ENCODE results near the gene PREX1. TPM values are rescaled to one million over a fixed set of nuclear protein-coding genes. Genes with fewer than 3 reads are reported as not detected.

Gene PREX1
- total RNA-seq, 1 experiment from 2014 or later = 20.0 TPM

DNA sequence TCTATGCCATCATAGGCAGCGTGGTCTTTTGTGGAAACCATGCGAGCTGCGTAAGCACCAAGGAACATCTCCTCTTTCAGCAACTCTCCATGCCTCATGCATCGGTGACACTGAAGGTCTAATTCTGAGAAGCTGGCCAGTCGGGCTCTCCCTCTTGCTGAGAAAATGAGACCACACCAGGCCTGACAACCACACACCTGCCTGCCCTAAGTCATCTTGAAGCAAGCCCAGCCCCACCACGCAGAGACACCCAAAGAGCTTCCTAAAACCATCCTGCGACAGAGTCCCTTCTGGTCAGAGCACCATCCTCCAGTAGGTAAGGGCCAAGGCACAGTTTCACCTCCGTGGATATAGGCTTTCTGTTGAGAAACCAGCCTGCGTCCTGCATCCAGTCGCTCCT lies 26.6 kb downstream of the PREX1 start:
- Histone ChIP-seq H3K4me3 (ENCODE audit: low read depth in 2 of 2, low read length in 2 of 2) (no peak overlapping the region), H3K27me3 (ENCODE audit: control insufficient read depth, insufficient read depth, low read length) (no peaks in the 10 kb centered on the region), H3K36me3 (ENCODE audit: control insufficient read depth, insufficient read depth, low read length) (no peaks in the 10 kb centered on the region), H3K27ac (ENCODE audit: low read length) (no peak overlapping the region), H3K4me1 (ENCODE audit: control insufficient read depth, insufficient read depth, low read length) (no peaks in the 10 kb centered on the region), H3K9me3 (ENCODE audit: control insufficient read depth, insufficient read depth, low read depth, low read length) (no peaks in the 10 kb centered on the region)
- intact Hi-C loops (cut with micrococcal nuclease; ENCODE audit: unreplicated experiment) (no loop called here), in situ Hi-C loops (cut with HindIII; ENCODE audit: low pct_unique_long_range_greater_than_20kb, low sequenced_read_pairs) (no loop called here)
- ChIA-PET POLR2A (no interaction called here), CTCF (interaction anchor here (0.7 kb wide), 1 partner anchor 104 kb away, joined by 3 read pairs; no protein-coding TSS in a partner anchor)
- no peak for DNase-seq (ENCODE audit: low read depth, low spot score)
- BruUV-seq (replicated peaks) = no TSS peak
- ATAC-seq = no peak
- TF ChIP-seq, protein P1, sequence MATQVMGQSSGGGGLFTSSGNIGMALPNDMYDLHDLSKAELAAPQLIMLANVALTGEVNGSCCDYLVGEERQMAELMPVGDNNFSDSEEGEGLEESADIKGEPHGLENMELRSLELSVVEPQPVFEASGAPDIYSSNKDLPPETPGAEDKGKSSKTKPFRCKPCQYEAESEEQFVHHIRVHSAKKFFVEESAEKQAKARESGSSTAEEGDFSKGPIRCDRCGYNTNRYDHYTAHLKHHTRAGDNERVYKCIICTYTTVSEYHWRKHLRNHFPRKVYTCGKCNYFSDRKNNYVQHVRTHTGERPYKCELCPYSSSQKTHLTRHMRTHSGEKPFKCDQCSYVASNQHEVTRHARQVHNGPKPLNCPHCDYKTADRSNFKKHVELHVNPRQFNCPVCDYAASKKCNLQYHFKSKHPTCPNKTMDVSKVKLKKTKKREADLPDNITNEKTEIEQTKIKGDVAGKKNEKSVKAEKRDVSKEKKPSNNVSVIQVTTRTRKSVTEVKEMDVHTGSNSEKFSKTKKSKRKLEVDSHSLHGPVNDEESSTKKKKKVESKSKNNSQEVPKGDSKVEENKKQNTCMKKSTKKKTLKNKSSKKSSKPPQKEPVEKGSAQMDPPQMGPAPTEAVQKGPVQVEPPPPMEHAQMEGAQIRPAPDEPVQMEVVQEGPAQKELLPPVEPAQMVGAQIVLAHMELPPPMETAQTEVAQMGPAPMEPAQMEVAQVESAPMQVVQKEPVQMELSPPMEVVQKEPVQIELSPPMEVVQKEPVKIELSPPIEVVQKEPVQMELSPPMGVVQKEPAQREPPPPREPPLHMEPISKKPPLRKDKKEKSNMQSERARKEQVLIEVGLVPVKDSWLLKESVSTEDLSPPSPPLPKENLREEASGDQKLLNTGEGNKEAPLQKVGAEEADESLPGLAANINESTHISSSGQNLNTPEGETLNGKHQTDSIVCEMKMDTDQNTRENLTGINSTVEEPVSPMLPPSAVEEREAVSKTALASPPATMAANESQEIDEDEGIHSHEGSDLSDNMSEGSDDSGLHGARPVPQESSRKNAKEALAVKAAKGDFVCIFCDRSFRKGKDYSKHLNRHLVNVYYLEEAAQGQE (IDR thresholded peaks at IDR 0.05; ENCODE audit: insufficient read depth in 1 of 2, low read depth in 2 of 2, low read length in 1 of 2) = no peak
- TF ChIP-seq, protein P2, sequence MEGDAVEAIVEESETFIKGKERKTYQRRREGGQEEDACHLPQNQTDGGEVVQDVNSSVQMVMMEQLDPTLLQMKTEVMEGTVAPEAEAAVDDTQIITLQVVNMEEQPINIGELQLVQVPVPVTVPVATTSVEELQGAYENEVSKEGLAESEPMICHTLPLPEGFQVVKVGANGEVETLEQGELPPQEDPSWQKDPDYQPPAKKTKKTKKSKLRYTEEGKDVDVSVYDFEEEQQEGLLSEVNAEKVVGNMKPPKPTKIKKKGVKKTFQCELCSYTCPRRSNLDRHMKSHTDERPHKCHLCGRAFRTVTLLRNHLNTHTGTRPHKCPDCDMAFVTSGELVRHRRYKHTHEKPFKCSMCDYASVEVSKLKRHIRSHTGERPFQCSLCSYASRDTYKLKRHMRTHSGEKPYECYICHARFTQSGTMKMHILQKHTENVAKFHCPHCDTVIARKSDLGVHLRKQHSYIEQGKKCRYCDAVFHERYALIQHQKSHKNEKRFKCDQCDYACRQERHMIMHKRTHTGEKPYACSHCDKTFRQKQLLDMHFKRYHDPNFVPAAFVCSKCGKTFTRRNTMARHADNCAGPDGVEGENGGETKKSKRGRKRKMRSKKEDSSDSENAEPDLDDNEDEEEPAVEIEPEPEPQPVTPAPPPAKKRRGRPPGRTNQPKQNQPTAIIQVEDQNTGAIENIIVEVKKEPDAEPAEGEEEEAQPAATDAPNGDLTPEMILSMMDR (IDR thresholded peaks at IDR 0.05) = no peak
- TF ChIP-seq TCF7L2 (IDR thresholded peaks at IDR 0.05; ENCODE audit: low read depth, low read length) (no peak), SIN3A (IDR thresholded peaks at IDR 0.05; ENCODE audit: borderline replicate concordance, insufficient read depth, low read depth, low read length) (no peak), POLR2AphosphoS5 (IDR thresholded peaks at IDR 0.05; ENCODE audit: low read depth, low read length) (no peak)

DNA sequence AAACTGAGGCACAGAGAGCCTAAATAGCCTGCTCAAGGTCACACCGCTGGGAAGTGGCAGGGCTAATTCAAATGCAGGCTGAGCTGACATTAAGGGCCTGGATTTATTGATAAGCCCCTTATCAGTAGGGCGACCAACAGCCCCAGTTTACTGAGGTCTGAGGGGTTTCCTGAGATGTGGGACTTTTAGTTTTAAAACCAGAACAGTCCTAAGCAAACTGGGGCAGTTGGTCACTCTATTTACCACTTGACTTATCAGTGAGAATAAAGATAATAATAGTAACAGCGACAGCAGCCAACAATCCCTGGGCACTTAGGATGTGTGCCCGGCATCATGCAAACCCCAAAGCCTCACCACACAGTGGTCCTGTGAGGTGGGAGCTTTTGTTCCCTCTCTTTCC lies 27.6 kb downstream of the PREX1 start:
- TF ChIP-seq, protein P1 (IDR thresholded peaks at IDR 0.05; ENCODE audit: insufficient read depth in 1 of 2, low read depth in 2 of 2, low read length in 1 of 2) = no peak
- intact Hi-C loops (cut with micrococcal nuclease; ENCODE audit: unreplicated experiment) = no loop called here
- Histone ChIP-seq H3K4me1 (ENCODE audit: control insufficient read depth, insufficient read depth, low read length) (no peaks in the 10 kb centered on the region), H3K9me3 (ENCODE audit: control insufficient read depth, insufficient read depth, low read depth, low read length) (no peaks in the 10 kb centered on the region), H3K27me3 (ENCODE audit: control insufficient read depth, insufficient read depth, low read length) (no peaks in the 10 kb centered on the region), H3K4me3 (ENCODE audit: low read depth in 2 of 2, low read length in 2 of 2) (no peak overlapping the region), H3K36me3 (ENCODE audit: control insufficient read depth, insufficient read depth, low read length) (no peaks in the 10 kb centered on the region), H3K27ac (ENCODE audit: low read length) (no peak overlapping the region)
- CTCF ChIA-PET = no interaction called here
- POLR2A ChIA-PET = no interaction called here
- ATAC-seq (no peak), DNase-seq (ENCODE audit: low read depth, low spot score) (no peak)
- in situ Hi-C loops (cut with HindIII; ENCODE audit: low pct_unique_long_range_greater_than_20kb, low sequenced_read_pairs) = no loop called here
- no TSS peak for BruUV-seq (replicated peaks)

All from Panc1 (cell line).